ENCODE measurements around the gene SLC18A2.

SLC18A2 gene

GRCh38 chr10:117221156-117221711 lies 19.7 kb upstream of the SLC18A2 start:
- Histone ChIP-seq H3K27me3 (ENCODE audit: low read depth, low read length) (no peaks in the 10 kb centered on the region), H3K36me3 (replicated peaks; ENCODE audit: low read depth, low read length) (no peaks in the 10 kb centered on the region), H4K20me1 (ENCODE audit: insufficient read depth, low read length) (no peaks in the 10 kb centered on the region), H3K79me2 (ENCODE audit: low read length) (no peaks in the 10 kb centered on the region), H3K9ac (ENCODE audit: low read length) (no peak overlapping the region), H3K9me3 (ENCODE audit: insufficient read depth, low read length) (no peaks in the 10 kb centered on the region), H3K4me1 (ENCODE audit: low read length) (no peaks in the 10 kb centered on the region), H3K4me3 (ENCODE audit: low read length) (no peak overlapping the region), H3K27ac (ENCODE audit: low read length) (no peak overlapping the region), H3K4me2 (ENCODE audit: low read length) (no peak overlapping the region), H2AFZ (ENCODE audit: low read depth, low read length) (no peak overlapping the region)
- TF ChIP-seq EZH2phosphoT487 (IDR thresholded peaks at IDR 0.05; ENCODE audit: low read depth) (no peak), CTCF (IDR thresholded peaks at IDR 0.05; ENCODE audit: low read depth, low read length) (no peak)

- H2AFZ ChIP-seq (ENCODE audit: low read depth, low read length), result no peak overlapping the region
- H3K36me3 ChIP-seq (replicated peaks; ENCODE audit: low read depth, low read length), result no peaks in the 10 kb centered on the region
- H3K4me3 ChIP-seq (ENCODE audit: low read length), result no peak overlapping the region
- no peaks in the 10 kb centered on the region for H3K9me3 ChIP-seq (ENCODE audit: insufficient read depth, low read length)
- no peaks in the 10 kb centered on the region for H3K79me2 ChIP-seq (ENCODE audit: low read length)
- no peaks in the 10 kb centered on the region for H3K4me1 ChIP-seq (ENCODE audit: low read length)
- no peaks in the 10 kb centered on the region for H4K20me1 ChIP-seq (ENCODE audit: insufficient read depth, low read length)
- H3K9ac ChIP-seq (ENCODE audit: low read length), result no peak overlapping the region
- TF ChIP-seq EZH2phosphoT487 (IDR thresholded peaks at IDR 0.05; ENCODE audit: low read depth) (no peak), CTCF (IDR thresholded peaks at IDR 0.05; ENCODE audit: low read depth, low read length) (no peak)
- no peak overlapping the region for H3K4me2 ChIP-seq (ENCODE audit: low read length)
- H3K27ac ChIP-seq (ENCODE audit: low read length), result no peak overlapping the region
- no peaks in the 10 kb centered on the region for H3K27me3 ChIP-seq (ENCODE audit: low read depth, low read length)
Observed at GRCh38 chr10:117222552-117222951, 18.4 kb upstream of the SLC18A2 start.

GRCh38 chr10:117222976-117223692 lies 17.8 kb upstream of the SLC18A2 start:
- TF ChIP-seq CTCF (IDR thresholded peaks at IDR 0.05; ENCODE audit: low read depth, low read length) (no peak), EZH2phosphoT487 (IDR thresholded peaks at IDR 0.05; ENCODE audit: low read depth) (no peak)
- H3K79me2 ChIP-seq (ENCODE audit: low read length), result no peaks in the 10 kb centered on the region
- no peak overlapping the region for H3K4me2 ChIP-seq (ENCODE audit: low read length)
- H2AFZ ChIP-seq (ENCODE audit: low read depth, low read length), result no peak overlapping the region
- H3K27ac ChIP-seq (ENCODE audit: low read length), result no peak overlapping the region
- H4K20me1 ChIP-seq (ENCODE audit: insufficient read depth, low read length), result no peaks in the 10 kb centered on the region
- H3K9ac ChIP-seq (ENCODE audit: low read length), result no peak overlapping the region
- no peaks in the 10 kb centered on the region for H3K36me3 ChIP-seq (replicated peaks; ENCODE audit: low read depth, low read length)
- no peaks in the 10 kb centered on the region for H3K9me3 ChIP-seq (ENCODE audit: insufficient read depth, low read length)
- H3K27me3 ChIP-seq (ENCODE audit: low read depth, low read length), result no peaks in the 10 kb centered on the region
- H3K4me3 ChIP-seq (ENCODE audit: low read length), result no peak overlapping the region
- no peaks in the 10 kb centered on the region for H3K4me1 ChIP-seq (ENCODE audit: low read length)

- Histone ChIP-seq H3K4me1 (ENCODE audit: low read length) (no peaks in the 10 kb centered on the region), H3K9me3 (ENCODE audit: insufficient read depth, low read length) (no peaks in the 10 kb centered on the region), H3K4me3 (ENCODE audit: low read length) (no peak overlapping the region), H3K27me3 (ENCODE audit: low read depth, low read length) (no peaks in the 10 kb centered on the region), H3K9ac (ENCODE audit: low read length) (no peak overlapping the region), H2AFZ (ENCODE audit: low read depth, low read length) (no peak overlapping the region), H3K36me3 (replicated peaks; ENCODE audit: low read depth, low read length) (no peaks in the 10 kb centered on the region), H3K27ac (ENCODE audit: low read length) (no peak overlapping the region), H3K4me2 (ENCODE audit: low read length) (no peak overlapping the region), H3K79me2 (ENCODE audit: low read length) (no peaks in the 10 kb centered on the region), H4K20me1 (ENCODE audit: insufficient read depth, low read length) (no peaks in the 10 kb centered on the region)
- TF ChIP-seq EZH2phosphoT487 (IDR thresholded peaks at IDR 0.05; ENCODE audit: low read depth), result no peak
- TF ChIP-seq CTCF (IDR thresholded peaks at IDR 0.05; ENCODE audit: low read depth, low read length), result no peak
Observed at GRCh38 chr10:117223693-117224430, 17.1 kb upstream of the SLC18A2 start.
